Measurements from ENCODE around the gene PPP1R8.
"Not testable (repeated sequence)": the region's sequence is repeated elsewhere in the genome, so short reads cannot be mapped to it uniquely, and the experiment has no call there.

DNA sequence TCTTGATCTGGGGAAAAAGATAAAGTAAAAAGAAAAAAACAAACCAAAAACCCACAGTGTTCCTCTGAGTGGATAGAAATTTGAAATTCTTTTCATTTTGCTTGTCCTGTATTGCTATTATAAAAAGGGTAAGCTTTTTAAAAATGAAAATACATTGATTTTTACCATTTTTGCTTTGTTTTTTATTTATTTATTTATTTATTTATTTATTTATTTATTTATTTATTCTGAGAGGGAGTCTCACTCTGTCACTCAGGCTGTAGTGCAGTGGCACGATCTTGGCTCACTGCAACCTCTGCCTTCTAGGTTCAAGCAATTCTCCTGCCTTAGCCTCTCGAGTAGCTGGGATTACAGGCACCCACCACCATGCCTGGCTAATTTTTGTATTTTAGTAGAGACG, 22.5 kb upstream of the PPP1R8 start:
- TF ChIP-seq EZH2 (IDR thresholded peaks at IDR 0.05; ENCODE audit: borderline replicate concordance, low read length): not testable (repeated sequence)
- TF ChIP-seq, protein P1, sequence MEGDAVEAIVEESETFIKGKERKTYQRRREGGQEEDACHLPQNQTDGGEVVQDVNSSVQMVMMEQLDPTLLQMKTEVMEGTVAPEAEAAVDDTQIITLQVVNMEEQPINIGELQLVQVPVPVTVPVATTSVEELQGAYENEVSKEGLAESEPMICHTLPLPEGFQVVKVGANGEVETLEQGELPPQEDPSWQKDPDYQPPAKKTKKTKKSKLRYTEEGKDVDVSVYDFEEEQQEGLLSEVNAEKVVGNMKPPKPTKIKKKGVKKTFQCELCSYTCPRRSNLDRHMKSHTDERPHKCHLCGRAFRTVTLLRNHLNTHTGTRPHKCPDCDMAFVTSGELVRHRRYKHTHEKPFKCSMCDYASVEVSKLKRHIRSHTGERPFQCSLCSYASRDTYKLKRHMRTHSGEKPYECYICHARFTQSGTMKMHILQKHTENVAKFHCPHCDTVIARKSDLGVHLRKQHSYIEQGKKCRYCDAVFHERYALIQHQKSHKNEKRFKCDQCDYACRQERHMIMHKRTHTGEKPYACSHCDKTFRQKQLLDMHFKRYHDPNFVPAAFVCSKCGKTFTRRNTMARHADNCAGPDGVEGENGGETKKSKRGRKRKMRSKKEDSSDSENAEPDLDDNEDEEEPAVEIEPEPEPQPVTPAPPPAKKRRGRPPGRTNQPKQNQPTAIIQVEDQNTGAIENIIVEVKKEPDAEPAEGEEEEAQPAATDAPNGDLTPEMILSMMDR (IDR thresholded peaks at IDR 0.05; ENCODE audit: low read length): not testable (repeated sequence)
